ENCODE results near the gene EDC3.

DNA sequence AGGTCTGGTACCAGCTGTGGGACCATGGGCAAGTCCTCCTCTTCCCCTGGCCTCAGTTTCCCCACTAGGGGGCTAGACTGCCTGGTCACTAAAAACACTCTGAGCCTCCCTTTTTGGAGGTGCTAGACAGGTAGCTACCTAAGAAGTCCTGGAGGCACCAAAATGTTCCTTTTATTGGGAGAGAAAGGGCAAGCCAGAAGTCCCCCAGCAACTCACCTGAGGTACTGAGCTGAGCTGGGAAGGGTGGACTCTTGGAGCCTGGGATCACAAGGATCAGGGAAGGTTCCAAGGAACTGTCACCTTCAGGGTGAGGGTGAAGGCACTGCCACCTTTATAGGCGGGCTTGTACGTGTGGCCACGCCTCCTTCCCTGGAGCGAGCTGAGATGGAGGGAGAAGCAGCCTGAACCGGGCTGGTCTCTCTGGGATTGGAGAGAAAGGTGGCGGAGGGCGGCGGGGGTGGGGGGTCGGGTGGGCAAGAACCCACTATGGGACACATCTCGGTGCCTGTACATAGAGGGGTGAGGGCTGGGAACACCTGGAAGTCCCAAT is 29.5 kb upstream of the EDC3 start, which contains the start of gene CYP1A1:
- TF ChIP-seq, protein P1, sequence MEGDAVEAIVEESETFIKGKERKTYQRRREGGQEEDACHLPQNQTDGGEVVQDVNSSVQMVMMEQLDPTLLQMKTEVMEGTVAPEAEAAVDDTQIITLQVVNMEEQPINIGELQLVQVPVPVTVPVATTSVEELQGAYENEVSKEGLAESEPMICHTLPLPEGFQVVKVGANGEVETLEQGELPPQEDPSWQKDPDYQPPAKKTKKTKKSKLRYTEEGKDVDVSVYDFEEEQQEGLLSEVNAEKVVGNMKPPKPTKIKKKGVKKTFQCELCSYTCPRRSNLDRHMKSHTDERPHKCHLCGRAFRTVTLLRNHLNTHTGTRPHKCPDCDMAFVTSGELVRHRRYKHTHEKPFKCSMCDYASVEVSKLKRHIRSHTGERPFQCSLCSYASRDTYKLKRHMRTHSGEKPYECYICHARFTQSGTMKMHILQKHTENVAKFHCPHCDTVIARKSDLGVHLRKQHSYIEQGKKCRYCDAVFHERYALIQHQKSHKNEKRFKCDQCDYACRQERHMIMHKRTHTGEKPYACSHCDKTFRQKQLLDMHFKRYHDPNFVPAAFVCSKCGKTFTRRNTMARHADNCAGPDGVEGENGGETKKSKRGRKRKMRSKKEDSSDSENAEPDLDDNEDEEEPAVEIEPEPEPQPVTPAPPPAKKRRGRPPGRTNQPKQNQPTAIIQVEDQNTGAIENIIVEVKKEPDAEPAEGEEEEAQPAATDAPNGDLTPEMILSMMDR (IDR thresholded peaks at IDR 0.05): no peak
- TF ChIP-seq POLR2A (IDR thresholded peaks at IDR 0.05): no peak
